ENCODE results near the gene ADAM15. TPM values are rescaled to one million over a fixed set of nuclear protein-coding genes. Genes with fewer than 3 reads are reported as not detected.
A peak's percentile ranks its signal among the peaks of the same experiment; 100 is the strongest.

Gene ADAM15
- total RNA-seq, 2 experiments from 2014 or later = 73.9 to 76.4 TPM

GRCh38 chr1:155072531-155073289, 21.6 kb downstream of the ADAM15 start:
- CTCF ChIA-PET = interaction anchor here (0.6 to 1.2 kb wide), 5 partner anchors 10 to 1097 kb away, joined by 3 to 5 read pairs (median 4); no protein-coding TSS in a partner anchor
- POLR2A ChIA-PET = interaction anchor here (0.9 to 1.0 kb wide), 2 partner anchors 11 to 12 kb away, joined by 3 read pairs; no protein-coding TSS in a partner anchor
- Mint-ChIP-seq H3K4me1 (peaks cover 46% of the 10 kb centered on the region), H3K27ac (no peak overlapping the region), H3K4me3 (no peak overlapping the region), H3K36me3 (ENCODE audit: low read depth) (peaks cover 9% of the 10 kb centered on the region), H3K9me3 (no peaks in the 10 kb centered on the region), H3K27me3 (peaks cover 16% of the 10 kb centered on the region)
- no peak for DNase-seq

- peak; percentile 53 for DNase-seq
- POLR2A ChIA-PET = interaction anchor here (1.0 kb wide), 1 partner anchor 12 kb away, joined by 3 read pairs; no protein-coding TSS in a partner anchor
- peaks cover 4% of the 10 kb centered on the region for H3K36me3 Mint-ChIP-seq (ENCODE audit: low read depth)
- H3K4me3 Mint-ChIP-seq = no peak overlapping the region
- peaks cover 23% of the 10 kb centered on the region for H3K27me3 Mint-ChIP-seq
- no peaks in the 10 kb centered on the region for H3K9me3 Mint-ChIP-seq
- CTCF ChIA-PET = interaction anchor here (0.7 to 4.0 kb wide), 4 partner anchors 11 to 18 kb away, joined by 3 to 32 read pairs (median 4); no protein-coding TSS in a partner anchor
- H3K4me1 Mint-ChIP-seq = peaks cover 48% of the 10 kb centered on the region
- peak overlapping the region; percentile 46 for H3K27ac Mint-ChIP-seq
These were observed 22.5 kb downstream of the ADAM15 start for GRCh38 chr1:155073377-155074242.

GRCh38 chr1:155075535-155075934, 24.4 kb downstream of the ADAM15 start:
- H3K4me3 Mint-ChIP-seq = no peak overlapping the region
- H3K27ac Mint-ChIP-seq = no peak overlapping the region
- peaks cover 37% of the 10 kb centered on the region for H3K27me3 Mint-ChIP-seq
- DNase-seq = no peak
- no peaks in the 10 kb centered on the region for H3K36me3 Mint-ChIP-seq (ENCODE audit: low read depth)
- POLR2A ChIA-PET = interaction anchor here (0.7 to 2.2 kb wide), 2 partner anchors 10 to 13 kb away, joined by 3 to 7 read pairs; no protein-coding TSS in a partner anchor
- H3K4me1 Mint-ChIP-seq = peaks cover 56% of the 10 kb centered on the region
- no peaks in the 10 kb centered on the region for H3K9me3 Mint-ChIP-seq
- CTCF ChIA-PET = interaction anchor here (1.0 to 4.0 kb wide), 7 partner anchors 10 to 596 kb away, joined by 3 to 32 read pairs (median 4); partner anchors contain the start of gene ADAM15

- H3K9me3 Mint-ChIP-seq = no peaks in the 10 kb centered on the region
- ChIA-PET CTCF (interaction anchor here (1.1 to 4.0 kb wide), 5 partner anchors 9 to 26 kb away, joined by 3 to 32 read pairs (median 5); partner anchors contain the start of gene ADAM15), POLR2A (interaction anchor here (2.2 to 5.1 kb wide), 2 partner anchors 9 to 12 kb away, joined by 7 to 22 read pairs; partner anchors contain the start of gene EFNA4)
- DNase-seq = no peak
- H3K36me3 Mint-ChIP-seq (ENCODE audit: low read depth) = no peaks in the 10 kb centered on the region
- H3K4me3 Mint-ChIP-seq = no peak overlapping the region
- H3K27me3 Mint-ChIP-seq = peaks cover 42% of the 10 kb centered on the region
- no peak overlapping the region for H3K27ac Mint-ChIP-seq
- H3K4me1 Mint-ChIP-seq = peaks cover 57% of the 10 kb centered on the region
These were observed 25.3 kb downstream of the ADAM15 start for GRCh38 chr1:155076371-155076770.

- no peak for DNase-seq
- ChIA-PET POLR2A (interaction anchor here (2.2 to 5.1 kb wide), 2 partner anchors 8 to 13 kb away, joined by 7 to 22 read pairs; partner anchors contain the start of gene EFNA4), CTCF (interaction anchor here (2.0 to 4.0 kb wide), 3 partner anchors 8 to 16 kb away, joined by 7 to 32 read pairs (median 12); no protein-coding TSS in a partner anchor)
- no peaks in the 10 kb centered on the region for H3K9me3 Mint-ChIP-seq
- no peak overlapping the region for H3K27ac Mint-ChIP-seq
- no peak overlapping the region for H3K4me3 Mint-ChIP-seq
- peaks cover 57% of the 10 kb centered on the region for H3K4me1 Mint-ChIP-seq
- no peaks in the 10 kb centered on the region for H3K36me3 Mint-ChIP-seq (ENCODE audit: low read depth)
- H3K27me3 Mint-ChIP-seq = peaks cover 42% of the 10 kb centered on the region
These were observed 26.2 kb downstream of the ADAM15 start for GRCh38 chr1:155077346-155077745.

GRCh38 chr1:155077758-155078445, 26.8 kb downstream of the ADAM15 start:
- Mint-ChIP-seq H3K36me3 (ENCODE audit: low read depth) (no peaks in the 10 kb centered on the region), H3K9me3 (no peaks in the 10 kb centered on the region), H3K4me1 (peaks cover 61% of the 10 kb centered on the region), H3K27me3 (peaks cover 47% of the 10 kb centered on the region), H3K4me3 (peak overlapping the region; percentile 12), H3K27ac (no peak overlapping the region)
- ChIA-PET CTCF (interaction anchor here (2.0 kb wide), 1 partner anchor 17 kb away, joined by 7 read pairs; no protein-coding TSS in a partner anchor), POLR2A (interaction anchor here (5.1 kb wide), 1 partner anchor 14 kb away, joined by 22 read pairs; the partner anchor contains the start of gene EFNA4)
- no peak for DNase-seq

GRCh38 chr1:155078469-155079209, 27.5 kb downstream of the ADAM15 start, which contains the start of gene EFNA3:
EFNA3 (plus strand) TSS chr1:155078837; CDS start chr1:155078942, 105 bp downstream.
- CTCF ChIA-PET = interaction anchor here (2.0 kb wide), 1 partner anchor 17 kb away, joined by 7 read pairs; no protein-coding TSS in a partner anchor
- peaks cover 54% of the 10 kb centered on the region for H3K27me3 Mint-ChIP-seq
- no peak within 1 kb of the TSS for H3K27ac Mint-ChIP-seq
- no peaks in the 10 kb centered on the region for H3K9me3 Mint-ChIP-seq
- H3K4me1 Mint-ChIP-seq = peaks cover 56% of the 10 kb centered on the region
- POLR2A ChIA-PET = interaction anchor here (1.1 to 5.1 kb wide), 3 partner anchors 11 to 18 kb away, joined by 3 to 22 read pairs (median 4); partner anchors contain the start of gene EFNA4
- H3K4me3 Mint-ChIP-seq = peak within 1 kb of the TSS; percentile 13
- peak; percentile 68 for DNase-seq
- no peaks in the 10 kb centered on the region for H3K36me3 Mint-ChIP-seq (ENCODE audit: low read depth)

GRCh38 chr1:155079210-155079486, 28.0 kb downstream of the ADAM15 start:
- H3K27ac Mint-ChIP-seq = no peak overlapping the region
- no peak for DNase-seq
- peaks cover 59% of the 10 kb centered on the region for H3K27me3 Mint-ChIP-seq
- no peaks in the 10 kb centered on the region for H3K9me3 Mint-ChIP-seq
- no peaks in the 10 kb centered on the region for H3K36me3 Mint-ChIP-seq (ENCODE audit: low read depth)
- H3K4me1 Mint-ChIP-seq = peaks cover 56% of the 10 kb centered on the region
- ChIA-PET CTCF (interaction anchor here (1.4 to 2.0 kb wide), 2 partner anchors 14 to 18 kb away, joined by 3 to 7 read pairs; no protein-coding TSS in a partner anchor), POLR2A (interaction anchor here (1.1 to 5.1 kb wide), 3 partner anchors 12 to 18 kb away, joined by 3 to 22 read pairs (median 4); partner anchors contain the start of gene EFNA4)
- peak overlapping the region; percentile 13 for H3K4me3 Mint-ChIP-seq

GRCh38 chr1:155079487-155080311, 28.6 kb downstream of the ADAM15 start:
- CTCF ChIA-PET = interaction anchor here (0.6 to 2.0 kb wide), 6 partner anchors 12 to 93 kb away, joined by 3 to 7 read pairs (median 3); partner anchors contain the start of gene KRTCAP2
- peaks cover 58% of the 10 kb centered on the region for H3K4me1 Mint-ChIP-seq
- no peak overlapping the region for H3K27ac Mint-ChIP-seq
- peaks cover 61% of the 10 kb centered on the region for H3K27me3 Mint-ChIP-seq
- H3K36me3 Mint-ChIP-seq (ENCODE audit: low read depth) = no peaks in the 10 kb centered on the region
- DNase-seq = no peak
- no peaks in the 10 kb centered on the region for H3K9me3 Mint-ChIP-seq
- peak overlapping the region; percentile 13 for H3K4me3 Mint-ChIP-seq
- POLR2A ChIA-PET = interaction anchor here (1.1 to 5.1 kb wide), 4 partner anchors 12 to 143 kb away, joined by 3 to 22 read pairs (median 4); partner anchors contain the start of genes EFNA4 and PMVK

- H3K4me1 Mint-ChIP-seq = peaks cover 61% of the 10 kb centered on the region
- H3K9me3 Mint-ChIP-seq = no peaks in the 10 kb centered on the region
- H3K4me3 Mint-ChIP-seq = no peak overlapping the region
- H3K27me3 Mint-ChIP-seq = peaks cover 61% of the 10 kb centered on the region
- H3K27ac Mint-ChIP-seq = no peak overlapping the region
- DNase-seq = no peak
- no peaks in the 10 kb centered on the region for H3K36me3 Mint-ChIP-seq (ENCODE audit: low read depth)
- CTCF ChIA-PET = interaction anchor here (0.6 to 1.7 kb wide), 8 partner anchors 11 to 92 kb away, joined by 3 to 6 read pairs (median 3); partner anchors contain the start of gene KRTCAP2
- POLR2A ChIA-PET = interaction anchor here (0.9 to 5.1 kb wide), 4 partner anchors 16 to 144 kb away, joined by 3 to 22 read pairs (median 4); partner anchors contain the start of genes EFNA4, PBXIP1, PMVK and SLC50A1
These were observed 29.5 kb downstream of the ADAM15 start for GRCh38 chr1:155080312-155081228.
